HCEC 1CT (cell line): ENCODE data around the gene CDKN1B.
"Not testable (repeated sequence)": the region's sequence is repeated elsewhere in the genome, so short reads cannot be mapped to it uniquely, and the experiment has no call there.

Source experiments
- DNase-seq: peaks from one replicate; pipeline ENCODE4 v3.0.0-alpha.2; 2017

The CDKN1B gene

DNA sequence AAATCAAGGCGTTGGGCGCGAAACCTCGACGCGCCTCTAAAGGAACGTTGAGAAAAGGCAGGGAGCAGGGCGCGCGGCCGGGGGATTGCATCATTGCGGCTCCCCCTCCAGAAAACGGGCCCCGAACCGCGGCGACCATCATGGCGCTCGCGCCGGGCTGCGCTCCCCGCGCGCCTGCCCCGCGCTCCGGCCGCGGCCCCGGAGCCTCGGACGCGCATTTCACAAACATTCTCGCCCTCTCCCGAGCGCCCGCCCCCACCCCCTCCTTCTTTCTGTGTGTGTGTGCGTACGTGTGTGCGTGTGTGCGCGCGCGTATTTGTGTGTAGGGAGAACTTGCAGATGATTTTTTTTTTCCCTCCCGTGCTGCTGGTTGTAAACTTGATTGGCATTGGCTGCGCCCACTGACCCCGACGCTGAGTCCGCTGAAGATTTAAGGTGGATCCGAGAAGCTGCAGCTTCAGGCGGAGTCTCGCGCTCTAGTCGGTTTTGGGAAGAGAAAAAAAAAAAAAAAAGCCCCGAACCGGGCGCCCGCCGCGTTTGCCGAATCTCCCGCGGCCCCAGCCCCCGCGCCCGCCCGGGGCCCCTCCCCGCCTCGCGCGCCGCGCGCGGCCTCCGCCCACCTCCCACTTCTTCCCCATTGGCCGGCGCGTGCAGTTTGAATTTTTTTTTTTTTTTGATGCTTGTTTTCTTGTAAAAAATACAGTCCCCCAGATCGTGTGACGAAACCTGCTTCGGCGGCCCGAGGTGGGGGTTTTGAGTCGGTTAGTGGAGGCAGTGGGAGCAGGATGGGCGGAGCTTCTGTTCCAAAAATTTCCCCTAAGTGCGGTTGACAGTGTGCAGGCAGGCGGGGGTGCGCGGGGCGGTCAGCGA is 8.2 kb downstream of the CDKN1B start:
- peak; percentile 100 for DNase-seq

DNA sequence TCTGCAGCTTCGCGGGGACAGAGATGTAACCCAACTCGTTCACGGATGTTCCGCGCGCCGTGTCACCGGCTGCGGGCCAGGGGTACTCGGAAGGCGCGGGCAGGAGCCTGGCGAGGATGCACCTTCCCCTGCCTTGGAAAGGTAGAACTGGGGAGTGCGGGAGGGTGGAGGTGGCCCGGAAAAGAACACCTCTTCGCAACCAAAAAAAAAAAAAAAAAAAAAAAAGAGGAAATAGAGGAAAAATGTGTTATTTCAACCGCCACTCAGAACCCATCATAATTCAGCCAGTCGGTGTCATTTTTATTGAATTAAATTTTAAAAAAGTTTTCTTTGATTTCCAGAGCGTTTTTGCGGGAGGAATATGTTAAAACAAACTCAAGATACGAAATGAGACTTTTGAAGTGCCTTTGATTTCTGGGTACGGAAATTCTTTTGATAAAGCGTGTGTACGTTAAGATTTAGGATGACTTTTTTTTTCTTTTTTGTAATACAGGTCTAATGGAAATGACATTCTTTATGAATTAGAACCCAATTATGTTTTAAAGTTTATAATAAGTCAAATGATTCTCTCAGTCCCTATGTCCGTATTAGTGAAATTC is 8.9 kb downstream of the CDKN1B start:
- no peak for DNase-seq

DNA sequence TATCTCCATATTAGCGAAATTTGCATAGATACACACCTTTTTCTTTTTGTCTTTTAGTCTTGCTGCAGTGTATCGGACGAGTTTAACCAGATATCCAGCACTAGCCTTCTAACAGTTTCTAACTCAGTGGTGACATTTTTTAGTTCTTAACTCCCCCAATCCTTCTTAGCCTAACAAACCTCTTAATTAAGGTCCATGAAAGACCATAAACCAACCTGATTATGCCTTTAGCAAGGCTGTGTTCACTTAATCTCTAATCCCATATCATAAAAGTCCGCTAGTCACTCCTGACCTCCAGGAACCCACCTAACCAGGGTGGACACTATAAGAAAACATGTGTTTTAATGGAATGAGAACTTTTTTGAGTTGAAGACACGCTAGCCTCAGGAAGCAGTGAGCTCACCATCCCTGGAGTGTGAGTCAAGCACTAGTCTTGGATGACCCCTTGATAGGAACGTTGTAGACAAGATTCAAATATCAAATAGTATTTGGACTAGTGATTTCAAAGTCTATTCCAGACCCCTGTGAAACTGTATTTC is 9.5 kb downstream of the CDKN1B start:
- DNase-seq: peak; percentile 90

DNA sequence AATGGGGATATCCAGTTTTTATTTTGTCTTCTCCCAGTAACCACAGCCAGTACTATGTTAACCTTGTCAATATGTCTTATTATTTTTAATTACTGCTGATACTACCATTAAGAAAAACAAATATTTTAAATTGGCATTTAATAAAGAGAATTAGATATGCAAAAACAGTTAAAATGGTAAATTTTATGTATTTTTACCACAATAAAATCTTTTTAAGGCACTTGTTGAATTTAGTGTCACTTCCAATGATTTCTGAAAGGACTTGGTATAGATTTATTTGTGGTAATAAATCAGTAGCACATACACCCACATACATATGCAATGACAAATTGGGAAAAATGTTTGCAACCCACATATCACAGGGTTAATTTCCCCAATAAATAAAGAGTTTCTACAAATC is 14.0 kb downstream of the CDKN1B start:
- no peak for DNase-seq

DNA sequence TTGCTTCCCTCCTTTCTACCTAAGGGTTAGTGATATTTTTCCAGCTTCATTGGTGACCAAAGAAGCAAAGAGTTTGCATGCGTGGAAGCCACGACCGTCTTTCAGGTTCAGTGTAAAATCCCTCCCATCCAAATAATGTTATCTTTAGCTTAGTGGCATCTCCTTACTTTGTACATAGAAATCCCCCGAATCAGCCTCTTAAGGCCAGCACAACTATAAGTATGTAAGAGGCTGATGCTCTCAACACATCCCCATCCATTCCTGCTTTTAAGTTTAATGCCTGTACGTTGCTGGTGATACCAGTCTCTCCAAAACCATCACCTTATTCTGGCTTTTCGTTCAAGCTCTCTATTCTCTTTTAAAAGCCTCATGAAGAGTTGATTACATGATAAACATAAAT is 14.6 kb downstream of the CDKN1B start:
- no peak for DNase-seq

DNA sequence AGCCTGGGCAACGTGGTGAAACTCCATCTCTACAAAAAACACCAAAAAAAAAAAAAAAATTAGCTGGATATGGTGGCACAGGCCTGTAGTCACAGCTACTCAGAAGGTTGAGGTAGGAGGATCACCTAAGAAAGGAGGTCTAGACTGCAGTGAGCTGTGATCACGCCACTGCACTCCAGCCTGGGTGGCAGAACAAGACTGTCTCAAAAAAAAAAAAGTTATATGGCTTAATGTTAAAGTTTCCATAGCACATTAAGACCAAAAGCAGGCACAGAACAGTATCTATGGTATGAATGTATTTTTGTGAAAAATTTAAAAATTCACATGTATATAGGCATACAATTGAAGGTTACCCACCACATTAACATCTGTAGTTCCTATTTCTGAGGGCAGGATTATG is 15.9 kb downstream of the CDKN1B start:
- DNase-seq: no peak

DNA sequence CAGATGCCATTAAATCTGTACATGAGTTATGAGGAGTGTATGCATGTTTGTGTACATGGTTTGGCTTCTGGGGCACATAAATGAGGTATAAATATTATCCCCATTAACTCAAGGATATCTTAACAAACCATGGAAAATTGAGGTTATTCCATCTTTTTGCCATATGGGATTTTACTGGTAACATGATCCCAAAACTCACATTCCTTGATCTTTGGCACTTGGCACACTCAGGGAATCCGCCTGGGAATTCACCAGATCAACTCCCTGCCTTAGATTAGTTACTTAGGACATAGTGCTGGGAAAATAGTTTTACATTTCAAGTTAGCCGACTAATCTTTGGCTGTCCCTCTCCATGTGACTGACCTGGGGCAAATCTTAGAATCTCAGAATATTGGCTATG is 16.9 kb downstream of the CDKN1B start:
- DNase-seq: peak; percentile 71

DNA sequence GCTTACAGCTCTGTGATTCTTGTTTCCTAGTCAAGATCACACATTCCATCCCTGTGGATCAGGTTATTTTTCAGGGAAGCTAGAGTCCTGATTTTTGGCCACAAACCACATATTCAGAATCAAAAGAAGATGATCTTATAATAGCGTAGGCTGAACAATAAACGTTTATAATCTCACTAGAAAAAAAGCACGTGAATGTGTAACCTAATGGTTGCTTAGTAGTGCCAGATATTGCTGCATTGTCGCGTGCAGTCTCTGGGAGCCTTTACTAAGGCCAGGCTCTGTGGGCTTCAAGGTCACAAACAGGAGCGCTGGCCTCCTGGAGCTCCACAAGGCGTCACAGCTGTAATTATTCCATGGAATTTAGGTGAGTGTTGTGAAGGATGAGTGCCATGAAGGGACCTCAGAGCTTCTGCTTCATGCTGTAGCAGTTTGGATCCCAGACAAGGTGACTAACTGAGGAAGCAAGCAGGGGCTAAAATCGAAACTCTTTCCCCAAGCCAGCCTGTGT is 17.4 kb downstream of the CDKN1B start:
- DNase-seq: peak; percentile 47

DNA sequence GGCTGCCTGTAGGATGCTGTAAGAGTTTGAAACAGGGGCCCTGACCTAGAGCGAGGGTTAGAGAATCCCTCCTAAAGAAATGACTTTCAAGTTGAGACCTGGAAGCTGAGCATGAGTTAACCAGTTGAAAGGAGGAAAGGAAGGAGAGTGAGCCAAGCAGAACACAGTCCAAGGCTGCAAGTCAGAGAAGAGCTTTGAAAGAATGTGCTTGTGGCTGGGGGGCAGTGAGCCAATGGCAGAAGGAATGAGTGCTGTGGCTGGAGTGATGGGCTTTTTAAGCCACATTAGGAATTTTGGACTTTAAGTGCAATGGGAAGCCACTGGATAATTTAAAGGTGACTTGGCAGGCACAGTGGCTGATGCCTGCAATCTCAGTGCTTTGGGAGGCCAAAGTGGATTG is 18.1 kb downstream of the CDKN1B start:
- peak; percentile 81 for DNase-seq

DNA sequence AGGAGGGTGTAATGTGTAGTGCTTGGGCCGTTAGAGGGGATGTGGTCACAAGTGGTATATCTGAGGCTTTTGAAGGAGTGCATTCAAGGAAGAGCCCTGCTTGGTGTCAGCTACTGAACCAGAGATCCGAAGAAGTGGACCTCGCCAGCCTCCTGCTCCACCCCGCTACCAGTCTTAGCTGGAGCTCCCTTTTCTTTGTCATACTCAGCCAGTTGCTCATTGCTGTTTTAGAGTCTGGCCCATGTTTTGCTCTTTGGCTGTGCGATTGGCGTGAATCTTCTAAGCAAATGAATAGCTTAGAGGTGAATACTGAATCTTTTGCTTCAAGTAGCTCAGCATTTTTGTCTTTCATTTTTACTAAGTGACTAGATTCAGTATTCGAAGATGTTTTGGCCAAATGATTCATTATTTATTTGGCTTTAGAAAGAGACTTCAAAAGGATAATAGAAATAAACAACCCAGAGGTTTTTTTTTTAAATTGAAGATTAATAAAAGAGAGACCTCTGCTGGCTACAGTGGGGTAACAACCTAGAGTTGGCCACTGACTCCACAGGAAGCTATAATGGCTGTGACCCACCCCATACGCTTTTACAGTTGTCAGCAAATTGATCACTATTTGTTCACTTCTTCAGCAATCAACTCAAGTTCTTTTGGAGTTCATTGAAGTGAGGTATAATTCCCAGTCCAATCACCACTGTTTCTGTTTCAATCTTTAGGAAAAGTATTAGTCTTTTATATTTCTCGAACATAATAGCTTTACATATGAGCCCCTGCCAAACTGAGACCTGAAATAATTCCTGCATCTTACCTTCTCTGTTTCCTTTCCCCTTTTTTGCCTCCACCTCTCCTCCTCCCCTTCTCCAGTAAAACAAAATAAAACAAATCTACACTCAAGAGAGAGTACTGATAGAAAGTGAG is 19.9 kb downstream of the CDKN1B start:
- DNase-seq: peak; percentile 78

DNA sequence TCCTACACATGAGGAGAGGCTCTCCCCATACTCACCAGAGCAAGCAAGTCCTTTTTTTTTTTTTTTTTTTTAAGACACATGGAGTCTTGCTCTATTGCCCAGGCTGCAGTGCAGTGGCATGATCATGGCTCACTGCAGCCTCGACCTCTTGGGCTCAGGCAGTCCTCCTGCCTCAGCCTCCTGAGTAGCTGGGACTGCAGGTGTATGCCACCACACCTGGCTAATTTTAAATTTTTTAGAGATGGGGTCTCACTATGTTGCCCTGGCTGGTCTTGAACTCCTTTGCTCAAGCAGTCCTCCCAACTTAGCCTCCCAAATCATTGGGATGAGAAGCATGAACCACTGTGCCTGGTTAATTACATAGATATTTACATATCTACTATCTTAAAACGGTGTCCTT is 21.0 kb downstream of the CDKN1B start:
- not testable (repeated sequence) for DNase-seq

DNA sequence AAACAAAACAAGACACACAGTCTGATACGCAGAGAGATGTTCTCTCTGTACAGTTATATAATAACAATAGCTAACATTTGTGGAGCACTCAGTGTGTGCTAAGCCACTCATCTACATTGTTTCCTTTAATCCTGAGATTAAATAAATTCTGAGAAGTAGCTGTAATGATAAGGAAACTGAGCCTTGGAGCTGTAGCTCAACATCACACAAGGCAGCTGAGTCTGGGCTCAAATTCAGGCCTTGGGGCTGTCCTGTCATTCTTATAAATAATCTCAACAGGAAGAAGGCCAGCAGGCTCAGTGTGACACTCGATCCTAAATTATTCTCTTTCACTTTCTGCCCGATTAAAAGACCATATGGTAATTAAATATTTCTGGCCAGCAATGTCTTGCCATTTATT is 24.5 kb downstream of the CDKN1B start:
- no peak for DNase-seq

DNA sequence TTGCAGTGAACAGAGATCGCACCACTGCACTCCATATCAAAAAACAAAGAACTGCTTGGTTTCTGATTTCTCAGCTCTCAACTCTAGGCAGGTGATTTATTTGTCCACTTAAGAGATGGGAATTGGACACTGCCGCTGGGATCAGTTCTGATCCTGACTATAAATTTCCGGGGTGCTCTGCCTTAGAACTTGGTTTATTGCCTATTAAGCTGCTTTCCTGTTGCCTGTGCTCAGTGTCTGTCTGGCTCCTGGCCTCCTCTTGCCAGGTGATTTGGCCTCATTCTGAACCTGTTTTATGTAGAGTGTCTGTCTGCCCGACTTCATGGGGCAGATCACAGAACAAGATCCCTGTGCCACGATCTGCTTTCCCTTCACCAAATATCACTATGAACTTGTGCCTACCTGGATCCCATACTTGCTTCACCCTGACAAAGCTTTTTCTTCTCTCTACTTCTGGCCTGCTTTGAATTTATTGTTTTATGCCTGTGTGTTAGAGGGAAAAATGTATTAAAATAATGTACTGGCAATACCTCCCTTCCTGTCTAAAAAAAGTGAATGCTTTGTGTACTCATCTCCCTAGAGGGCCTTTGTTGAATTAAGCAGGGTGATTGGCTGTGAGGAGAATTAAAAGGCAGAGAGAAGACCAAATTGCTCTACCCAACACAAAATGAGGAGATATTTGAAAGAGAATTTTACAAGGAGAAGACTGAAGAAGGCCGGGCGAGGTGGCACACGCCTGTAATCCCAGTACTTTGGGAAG is 27.6 kb downstream of the CDKN1B start:
- DNase-seq: no peak

DNA sequence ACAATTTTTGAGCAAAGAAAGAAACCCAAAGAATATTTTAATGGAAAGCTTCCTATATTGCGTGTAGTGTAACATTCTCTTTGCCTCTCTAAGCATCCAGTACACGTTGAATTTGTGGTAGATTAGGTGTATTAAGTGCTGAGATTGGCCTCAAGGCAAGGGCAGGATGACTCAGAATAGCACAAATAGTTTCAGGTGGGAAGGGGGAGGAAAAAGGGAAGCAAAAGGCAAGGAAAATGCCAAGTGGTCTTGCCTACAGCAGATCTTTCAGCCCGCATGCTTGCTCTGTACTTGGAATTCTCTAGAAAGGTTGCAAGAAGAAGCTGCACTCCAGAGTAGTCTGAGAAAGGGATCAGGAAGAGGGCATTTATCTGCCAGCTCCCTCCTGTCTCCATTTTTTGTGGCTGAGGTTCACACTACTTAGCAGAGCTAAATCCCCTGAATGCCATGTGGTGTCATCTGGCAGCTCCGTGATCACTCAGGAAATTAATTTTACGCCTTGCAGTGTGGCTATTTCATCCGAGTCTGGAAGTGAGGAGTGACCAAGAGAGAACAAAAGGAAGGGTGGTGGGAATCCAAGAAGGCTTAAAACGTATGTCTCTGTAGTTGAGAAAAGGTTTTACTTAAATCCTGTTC is 28.5 kb downstream of the CDKN1B start:
- DNase-seq: no peak

DNA sequence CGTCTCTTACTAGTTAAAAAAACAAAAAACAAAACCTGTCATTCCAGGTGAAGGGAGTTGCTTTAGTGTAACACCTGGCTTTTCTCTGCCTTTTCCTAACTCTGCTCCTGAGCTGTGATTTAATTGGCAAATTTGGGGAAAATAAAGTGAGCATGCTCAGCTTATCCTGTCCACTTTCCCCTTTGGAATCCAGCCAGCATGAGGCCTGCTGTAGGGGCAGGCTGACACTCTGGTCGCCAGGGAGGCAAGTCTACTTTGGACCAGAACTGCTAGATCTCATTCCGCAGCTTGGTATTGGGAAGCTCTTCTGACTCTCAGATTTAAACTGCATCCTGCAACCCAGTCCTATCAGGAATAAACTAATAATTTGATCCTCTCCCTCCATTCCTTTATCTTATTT is 30.1 kb downstream of the CDKN1B start:
- no peak for DNase-seq

DNA sequence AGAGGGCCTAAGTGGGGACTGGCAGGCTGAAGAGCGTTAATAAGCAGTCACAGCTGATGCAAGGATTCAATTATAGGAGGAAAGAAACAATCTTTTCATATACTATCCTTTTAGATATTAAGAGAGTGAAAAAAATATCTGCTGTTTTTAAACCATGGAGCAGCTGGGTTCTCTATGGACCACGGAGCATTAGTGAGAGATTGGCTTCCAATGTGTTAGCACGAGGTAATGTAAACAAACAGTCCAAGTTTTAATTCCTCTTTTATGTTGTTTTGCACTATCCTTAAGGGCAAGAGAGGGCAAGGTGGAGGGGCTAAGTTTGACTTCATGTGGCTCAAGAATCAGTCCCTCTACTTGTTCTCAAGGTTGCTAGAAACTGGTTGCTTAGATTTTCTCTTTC is 30.9 kb downstream of the CDKN1B start:
- DNase-seq: no peak

DNA sequence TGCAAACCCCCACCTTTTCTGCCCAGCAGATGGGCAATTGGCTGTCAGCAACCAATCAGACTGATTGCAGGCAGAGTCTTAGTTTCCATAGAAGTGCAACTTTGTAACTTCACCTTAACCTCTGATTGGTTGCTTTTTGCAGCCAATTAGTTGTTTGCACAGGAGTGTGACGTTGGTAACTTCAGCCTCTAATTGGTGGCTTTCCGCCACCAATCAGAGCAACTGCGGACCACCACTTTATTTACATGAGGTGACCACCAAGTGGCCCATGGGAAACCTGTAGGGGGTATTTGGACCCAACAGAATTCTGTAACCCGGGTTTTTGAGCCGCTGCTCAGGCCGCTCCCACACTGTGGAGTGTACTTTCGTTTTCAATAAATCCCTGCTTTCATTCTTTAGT is 32.3 kb downstream of the CDKN1B start:
- DNase-seq: no peak

DNA sequence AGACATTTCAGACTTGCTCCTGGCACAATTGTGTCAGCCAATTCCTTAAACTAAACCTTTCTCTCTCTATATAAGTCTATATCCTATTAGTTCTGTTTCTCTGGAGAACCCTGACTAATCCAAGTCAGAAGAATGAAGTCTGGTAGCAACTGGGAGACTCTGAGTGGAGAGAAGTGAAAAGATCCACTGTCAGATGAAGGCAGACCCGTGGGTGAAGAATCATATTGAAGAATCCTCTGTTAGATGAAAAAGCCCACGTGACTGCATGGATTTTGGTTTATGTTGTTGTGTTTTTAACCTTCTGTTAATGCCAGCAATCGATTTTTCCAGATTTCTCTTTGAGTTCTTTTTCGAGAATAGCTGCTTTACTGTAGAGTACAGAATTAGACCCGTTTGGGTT is 38.8 kb downstream of the CDKN1B start:
- no peak for DNase-seq

DNA sequence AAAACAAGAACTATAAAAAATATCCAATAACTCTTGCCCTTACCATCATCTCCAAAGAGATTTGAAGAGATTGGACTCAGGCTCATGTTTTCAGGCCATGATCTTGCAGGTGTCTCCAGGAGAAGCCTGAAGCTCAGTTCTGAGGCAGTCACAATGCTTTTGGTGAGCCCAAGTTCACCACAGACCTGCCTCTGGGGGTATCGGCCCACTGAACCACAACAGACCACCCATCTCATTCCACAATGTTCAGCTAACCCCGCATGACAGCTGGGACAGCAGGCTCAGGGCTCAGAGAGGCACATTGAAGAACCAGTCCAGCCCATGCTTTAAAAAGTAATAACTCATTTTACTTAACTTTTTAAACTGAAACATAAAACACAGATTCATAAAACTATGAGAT is 40.0 kb downstream of the CDKN1B start:
- no peak for DNase-seq

DNA sequence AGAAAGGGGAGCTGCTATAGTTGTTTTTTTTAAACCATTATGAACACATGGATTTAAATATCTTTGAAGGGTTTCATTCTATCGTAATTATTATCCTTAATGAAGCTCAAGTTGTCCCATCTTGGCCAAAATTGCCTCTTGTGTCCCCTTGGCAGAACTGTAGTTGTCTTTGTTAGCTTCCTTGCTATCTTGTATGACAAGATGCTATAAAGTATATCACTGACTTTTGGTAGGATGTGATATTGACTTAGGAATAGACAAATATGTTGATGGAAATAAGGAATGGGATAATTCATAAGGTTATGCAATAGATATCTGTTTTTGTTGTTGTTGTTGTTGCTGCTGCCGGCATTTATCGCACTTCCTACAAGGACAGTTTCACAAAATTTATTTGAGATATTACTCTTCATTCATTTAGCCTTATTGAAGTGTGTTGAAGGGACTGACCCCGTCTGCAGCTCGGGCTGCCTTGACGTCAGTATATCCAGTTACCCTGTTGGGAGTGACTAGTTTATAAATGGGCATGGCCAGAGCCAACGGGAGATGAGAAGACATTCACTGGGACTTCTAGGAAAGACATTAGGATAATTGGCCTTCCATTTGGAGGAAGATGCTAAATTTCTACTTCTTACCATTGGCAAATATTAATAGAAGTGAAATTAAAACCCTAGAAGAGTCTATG is 42.2 kb downstream of the CDKN1B start:
- no peak for DNase-seq

DNA sequence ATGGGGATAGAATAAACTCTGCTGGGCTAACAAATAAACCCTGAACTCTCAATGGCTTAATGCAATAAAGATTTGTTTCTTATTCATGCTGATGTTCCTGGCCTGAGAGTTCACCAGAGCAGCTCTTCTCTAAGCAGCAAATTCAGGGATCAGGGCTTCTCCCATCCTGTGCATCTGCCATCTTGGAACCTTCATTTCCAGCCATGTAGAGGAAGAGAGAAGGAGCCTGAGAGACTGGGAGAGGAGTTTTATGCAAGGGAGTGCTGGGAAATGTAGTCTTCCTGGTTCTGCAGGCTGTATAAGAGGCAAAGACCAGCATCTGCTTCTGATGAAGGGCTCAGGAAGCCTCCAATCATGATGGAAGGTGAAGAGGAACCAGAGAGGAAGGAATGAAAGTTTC is 47.7 kb downstream of the CDKN1B start:
- no peak for DNase-seq
